IMR-90 (cell line): Measurements from ENCODE around the gene CYB5R4. TPM values are rescaled to one million over a fixed set of nuclear protein-coding genes. Genes with fewer than 3 reads are reported as not detected.
A peak's percentile ranks its signal among the peaks of the same experiment; 100 is the strongest.

Experiments used
- ATAC-seq: fragments of 200-7000 bp; cut with Tn5 transposase; 2 replicates; pipeline ENCODE4 v1.9.1; 2020; ENCODE audit warnings: low read depth, mild to moderate bottlenecking, moderate library complexity
- BruUV-seq: library from RNA; stranded (reverse); fragments of 400-500 nt; replicated peaks from 2 replicates; lab custom pipeline; 2021; lab: Mats Ljungman, UMichigan
- CTCF ChIA-PET: fragments of 300-600 bp; formaldehyde crosslinking; extraction: SDS; loops from one replicate; lab custom pipeline; 2021; ENCODE audit warnings: antibody characterized with exemption; lab: Yijun Ruan, JAX
- POLR2A ChIA-PET: fragments of 300-600 bp; sonication (Branson Sonifier 250); formaldehyde crosslinking; loops from one replicate; lab custom pipeline; 2022; ENCODE audit warnings: antibody characterized with exemption; ENCODE audit not compliant: unreplicated experiment; lab: Charles Lee
- DNase-seq: peaks from one replicate; pipeline ENCODE4 v3.0.0; 2013
- H2AFZ ChIP-seq: replicated peaks from 2 replicates; pipeline ENCODE3; 2013; ENCODE audit warnings: low read length, mild to moderate bottlenecking; ENCODE audit not compliant: poor library complexity
- H2AK5ac ChIP-seq: 2 replicates; pipeline ENCODE4 v1.6.1; 2013; ENCODE audit warnings: low read depth, low read length, inconsistent platforms
- H2AK9ac ChIP-seq: replicated peaks from 2 replicates; pipeline ENCODE3; 2013; ENCODE audit warnings: mild to moderate bottlenecking, low read depth, low read length, moderate library complexity; ENCODE audit not compliant: poor library complexity
- H2BK120ac ChIP-seq: 2 replicates; pipeline ENCODE4 v1.6.1; 2013; ENCODE audit warnings: low read depth, low read length, inconsistent platforms
- H2BK15ac ChIP-seq: 3 replicates; pipeline ENCODE4 v1.6.1; 2013; ENCODE audit warnings: low read depth, low read length, inconsistent platforms
- H2BK20ac ChIP-seq: 2 replicates; pipeline ENCODE4 v1.6.1; 2013; ENCODE audit warnings: low read depth, mild to moderate bottlenecking, inconsistent platforms, low read length, moderate library complexity
- H2BK5ac ChIP-seq: 2 replicates; pipeline ENCODE4 v1.6.1; 2013; ENCODE audit warnings: mild to moderate bottlenecking, low read depth, low read length, inconsistent platforms; ENCODE audit not compliant: poor library complexity, severe bottlenecking
- H3K14ac ChIP-seq: replicated peaks from 2 replicates; pipeline ENCODE4 v1.6.1; 2013; ENCODE audit warnings: low read depth, low read length, inconsistent platforms
- H3K18ac ChIP-seq: 2 replicates; pipeline ENCODE4 v1.6.1; 2013; ENCODE audit warnings: low read depth, low read length, control low read depth
- H3K23ac ChIP-seq: 2 replicates; pipeline ENCODE4 v1.6.1; 2013; ENCODE audit warnings: low read depth, low read length, inconsistent platforms
- H3K27ac ChIP-seq: 2 replicates; pipeline ENCODE4 v1.5.1; 2013; ENCODE audit warnings: mild to moderate bottlenecking, control low read depth, low read length; ENCODE audit not compliant: insufficient read depth
- H3K27me3 ChIP-seq: 2 replicates; pipeline ENCODE4 v1.6.1; 2013; ENCODE audit warnings: low read length; ENCODE audit not compliant: control insufficient read depth, insufficient read depth
- H3K36me3 ChIP-seq: 2 replicates; pipeline ENCODE4 v1.6.1; 2013; ENCODE audit warnings: low read length, mixed read lengths; ENCODE audit not compliant: control insufficient read depth, insufficient read depth
- H3K4ac ChIP-seq: 2 replicates; pipeline ENCODE4 v1.6.1; 2013; ENCODE audit warnings: low read depth, low read length, inconsistent platforms
- H3K4me1 ChIP-seq: 2 replicates; pipeline ENCODE4 v1.6.1; 2013; ENCODE audit warnings: low read length, mixed read lengths; ENCODE audit not compliant: control insufficient read depth, insufficient read depth
- H3K4me2 ChIP-seq: 2 replicates; pipeline ENCODE4 v1.6.1; 2013; ENCODE audit warnings: low read depth, mild to moderate bottlenecking, control low read depth, low read length, moderate library complexity
- H3K4me3 ChIP-seq: 2 replicates; pipeline ENCODE4 v1.5.1; 2013; ENCODE audit warnings: low read depth, mild to moderate bottlenecking, control low read depth, low read length, moderate library complexity; ENCODE audit not compliant: insufficient read depth
- H3K56ac ChIP-seq: 2 replicates; pipeline ENCODE4 v1.6.1; 2013; ENCODE audit warnings: low read length, inconsistent platforms; ENCODE audit not compliant: insufficient read depth; ENCODE audit errors: extremely low read depth
- H3K79me1 ChIP-seq, 2 experiments: 2 replicates each; pipeline ENCODE4 v1.6.1; 2013; ENCODE audit warnings: low read length in 2 of 2, inconsistent platforms in 1 of 2, low read depth in 1 of 2
- H3K9ac ChIP-seq: 2 replicates; pipeline ENCODE4 v1.6.1; 2013; ENCODE audit warnings: low read depth, low read length, control low read depth
- H3K9me1 ChIP-seq: 2 replicates; pipeline ENCODE4 v1.6.1; 2013; ENCODE audit warnings: low read length, inconsistent platforms; ENCODE audit not compliant: insufficient read depth
- H3K9me3 ChIP-seq: 2 replicates; pipeline ENCODE4 v1.6.1; 2013; ENCODE audit warnings: low read length; ENCODE audit not compliant: control insufficient read depth, insufficient read depth
- H4K20me1 ChIP-seq: 2 replicates; pipeline ENCODE4 v1.6.1; 2013; ENCODE audit warnings: low read length, inconsistent platforms; ENCODE audit not compliant: insufficient read depth
- H4K5ac ChIP-seq: 2 replicates; pipeline ENCODE4 v1.6.1; 2013; ENCODE audit warnings: mild to moderate bottlenecking, low read depth, low read length, control low read depth
- H4K8ac ChIP-seq, 2 experiments: 2 replicates each; pipeline ENCODE4 v1.6.1; 2013; ENCODE audit warnings: low read depth in 2 of 2, low read length in 2 of 2, control low read depth in 1 of 2, inconsistent platforms in 1 of 2
- H4K91ac ChIP-seq: 2 replicates; pipeline ENCODE4 v1.6.1; 2013; ENCODE audit warnings: low read depth, low read length, inconsistent platforms; ENCODE audit not compliant: insufficient read depth
- CEBPB ChIP-seq: IDR thresholded peaks from 2 replicates; pipeline ENCODE4 v1.6.1; 2012; ENCODE audit warnings: low read depth, low read length, improper control_type of control experiment
- CTCF ChIP-seq: conservative IDR thresholded peaks from 2 replicates; pipeline ENCODE4 v1.5.1; 2012; ENCODE audit warnings: mild to moderate bottlenecking, low read depth, low read length, improper control_type of control experiment
- MAZ ChIP-seq: IDR thresholded peaks from 2 replicates; pipeline ENCODE4 v1.6.1; 2012; ENCODE audit warnings: low read depth, mild to moderate bottlenecking, low read length, improper control_type of control experiment, moderate library complexity, borderline replicate concordance
- NFE2L2 ChIP-seq: fragments of 150-350 bp; IDR thresholded peaks from 2 replicates; pipeline ENCODE4 v1.6.1; 2016; ENCODE audit warnings: low read depth, mild to moderate bottlenecking, low read length
- POLR2A ChIP-seq: IDR thresholded peaks from 2 replicates; pipeline ENCODE4 v1.6.1; 2012; ENCODE audit warnings: mild to moderate bottlenecking, low read depth, low read length
- WGBS, 2 experiments: methylation state at CpG; one replicate each; pipeline versions ENCODE4 v1.1.5 to v1.1.7; 2013; ENCODE audit warnings: missing lambda C conversion rate in 2 of 2; ENCODE audit not compliant: insufficient read length in 1 of 2; ENCODE audit errors: extremely low coverage in 2 of 2; 5-methylcytosine and 5-hydroxymethylcytosine counted together
- dilution Hi-C: fragments of 300-500 bp; cut with HindIII; formaldehyde crosslinking; loops from one replicate; pipeline ENCODE4 v1.14.3; 2018; ENCODE audit warnings: low sequenced_read_pairs; ENCODE audit not compliant: unreplicated experiment
- in situ Hi-C: fragments of 300-500 bp; cut with MboI; formaldehyde crosslinking; loops from 3 replicates; pipeline ENCODE4 v1.14.3; 2019; ENCODE audit warnings: low sequenced_read_pairs, inconsistent platforms, mixed read lengths
- intact Hi-C: fragments of 100-400 bp; cut with micrococcal nuclease; formaldehyde crosslinking; loops from 2 replicates; pipeline ENCODE4 v1.10.0; 2022
- polyA plus RNA-seq, 3 experiments: library from polyadenylated mRNA; depleted of rRNA; stranded (reverse); fragments of >200 nt; gene quantifications; 2 replicates each; pipeline ENCODE4 v1.2.3, GENCODE V29; 2012; ENCODE audit warnings: low replicate concordance in 1 of 3
- total RNA-seq: library from RNA; depleted of rRNA; stranded (reverse); fragments of >200 nt; gene quantifications from 2 replicates; pipeline ENCODE4 v1.2.3, GENCODE V29; 2012

CYB5R4 gene
- total and polyA plus RNA-seq, 2 of the 4 experiments (the other 2 are of a cell fraction): 3.2 to 6.1 TPM

- Histone ChIP-seq H3K56ac (no peak overlapping the region), H4K91ac (no peak overlapping the region), H3K4me2 (no peak overlapping the region), H2AK5ac (no peak overlapping the region), H3K14ac (no peak overlapping the region), H4K8ac (no peak overlapping the region), H3K79me1 (no peaks in the 10 kb centered on the region), H2AK9ac (no peak overlapping the region), H4K5ac (no peak overlapping the region), H3K27me3 (no peaks in the 10 kb centered on the region), H3K36me3 (no peaks in the 10 kb centered on the region), H2BK5ac (no peak overlapping the region), H3K4me1 (no peaks in the 10 kb centered on the region), H3K23ac (no peak overlapping the region), H2BK15ac (no peak overlapping the region), H3K9me3 (no peaks in the 10 kb centered on the region), H3K27ac (no peak overlapping the region), H2BK20ac (no peak overlapping the region), H3K9ac (no peak overlapping the region), H2BK120ac (no peak overlapping the region), H3K9me1 (no peaks in the 10 kb centered on the region), H2AFZ (no peak overlapping the region), H3K4ac (no peak overlapping the region), H4K20me1 (no peaks in the 10 kb centered on the region), H3K4me3 (no peak overlapping the region), H3K18ac (no peak overlapping the region)
- no TSS peak for BruUV-seq
- intact Hi-C loops: no loop called here
- ChIA-PET CTCF (no interaction called here), POLR2A (no interaction called here)
- dilution Hi-C loops: no loop called here
- TF ChIP-seq MAZ: no peak
- no peak for TF ChIP-seq NFE2L2
- no peak for TF ChIP-seq CEBPB
- TF ChIP-seq POLR2A: no peak
- no peak for TF ChIP-seq CTCF
- WGBS, 2 experiments: no CpG with 5 or more reads among the region's 3 CpGs
- peak; percentile 12 for DNase-seq
- in situ Hi-C loops: no loop called here
- peak; percentile 57 for ATAC-seq
These were observed 35.1 kb upstream of the CYB5R4 start for GRCh38 chr6:83824388-83824801.
